Urinary bladder (tissue), 4 donors: ENCODE results near the gene TDRD12. TPM values are rescaled to one million over a fixed set of nuclear protein-coding genes. Genes with fewer than 3 reads are reported as not detected.
"Not testable (repeated sequence)": the region's sequence is repeated elsewhere in the genome, so short reads cannot be mapped to it uniquely, and the experiment has no call there.

Source experiments
- DNase-seq: peaks from one replicate; pipeline ENCODE4 v3.0.0-alpha.2; 2015; ENCODE audit errors: extremely low spot score
- H3K27ac ChIP-seq: one replicate; pipeline ENCODE4 v1.5.1; 2013; ENCODE audit warnings: low read depth, mild to moderate bottlenecking, moderate library complexity
- H3K36me3 ChIP-seq: one replicate; pipeline ENCODE4 v1.6.1; 2013; ENCODE audit warnings: mild to moderate bottlenecking, moderate library complexity; ENCODE audit not compliant: insufficient read depth
- H3K4me1 ChIP-seq: one replicate; pipeline ENCODE4 v1.6.1; 2013; ENCODE audit warnings: mild to moderate bottlenecking, moderate library complexity; ENCODE audit not compliant: insufficient read depth
- H3K4me3 ChIP-seq: one replicate; pipeline ENCODE4 v1.5.1; 2013; ENCODE audit warnings: low read depth, low read length
- WGBS: extraction: QIAGEN DNeasy Blood & Tissue Kit; methylation state at CpG from one replicate; pipeline ENCODE4 v1.1.7; 2013; 5-methylcytosine and 5-hydroxymethylcytosine counted together
- polyA plus RNA-seq: library from polyadenylated mRNA; stranded (reverse); fragments of 200-250 nt; gene quantifications from one replicate; pipeline ENCODE4 v1.2.3, GENCODE V29; 2013
- total RNA-seq: library from RNA; depleted of rRNA; stranded (reverse); fragments of >200 nt; gene quantifications from one replicate; pipeline ENCODE4 v1.2.3, GENCODE V29; 2014
- donor health status: healthy with polysubstance abuse.
- donor health status: healthy.

Gene TDRD12
- total and polyA plus RNA-seq, 2 donors, result 0.24 to 1.1 TPM

DNA sequence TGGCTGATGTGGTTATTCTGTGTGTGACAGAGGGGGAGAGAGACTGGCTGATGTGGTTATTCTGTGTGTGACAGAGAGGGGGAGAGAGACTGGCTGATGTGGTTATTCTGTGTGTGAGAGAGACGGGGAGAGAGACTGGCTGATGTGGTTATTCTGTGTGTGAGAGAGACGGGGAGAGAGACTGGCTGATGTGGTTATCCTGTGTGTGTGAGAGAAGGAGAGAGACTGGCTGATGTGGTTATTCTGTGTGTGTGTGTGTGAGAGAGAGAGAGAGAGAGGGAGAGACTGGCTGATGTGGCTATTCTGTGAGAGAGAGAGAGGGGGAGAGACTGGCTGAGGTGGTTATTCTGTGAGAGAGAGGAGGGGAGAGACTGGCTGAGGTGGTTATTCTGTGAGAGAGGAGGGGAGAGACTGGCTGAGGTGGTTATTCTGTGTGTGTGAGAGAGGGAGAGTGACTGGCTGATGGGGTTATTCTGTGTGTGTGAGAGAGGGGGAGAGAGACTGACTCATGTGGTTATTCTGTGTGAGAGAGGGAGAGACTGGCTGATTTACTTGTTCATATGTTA lies 27.1 kb downstream of the TDRD12 start:
- 12% methylated on average over 2 of the region's 2 CpGs for WGBS
- not testable (repeated sequence) for H3K27ac ChIP-seq, H3K36me3 ChIP-seq, H3K4me3 ChIP-seq, H3K4me1 ChIP-seq
- peak; percentile 0 for DNase-seq

DNA sequence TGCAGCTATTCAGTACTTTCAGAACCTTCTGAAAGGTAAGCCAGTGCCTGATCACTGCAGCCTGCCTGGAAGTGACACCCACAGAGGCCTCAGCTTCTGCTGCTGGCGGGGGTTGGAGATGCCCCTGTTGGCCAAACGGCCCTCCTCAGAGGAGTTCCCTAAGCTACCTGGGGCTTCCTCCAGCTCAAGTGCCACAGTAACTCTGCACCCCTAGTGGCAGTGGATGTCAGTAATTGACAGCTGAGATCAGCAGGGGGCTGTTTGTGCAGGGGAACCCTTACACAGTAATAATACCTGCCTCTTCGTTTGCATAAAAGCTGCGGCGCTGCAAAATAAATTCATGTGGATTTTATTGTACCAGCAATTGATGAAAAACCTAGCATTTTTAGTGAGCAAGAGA lies 28.9 kb downstream of the TDRD12 start:
- H3K27ac ChIP-seq, result no peak overlapping the region
- no peak for DNase-seq
- no peak overlapping the region for H3K4me3 ChIP-seq
- no peaks in the 10 kb centered on the region for H3K36me3 ChIP-seq
- H3K4me1 ChIP-seq, result no peaks in the 10 kb centered on the region
- WGBS, result 63% methylated on average over 5 of the region's 5 CpGs

DNA sequence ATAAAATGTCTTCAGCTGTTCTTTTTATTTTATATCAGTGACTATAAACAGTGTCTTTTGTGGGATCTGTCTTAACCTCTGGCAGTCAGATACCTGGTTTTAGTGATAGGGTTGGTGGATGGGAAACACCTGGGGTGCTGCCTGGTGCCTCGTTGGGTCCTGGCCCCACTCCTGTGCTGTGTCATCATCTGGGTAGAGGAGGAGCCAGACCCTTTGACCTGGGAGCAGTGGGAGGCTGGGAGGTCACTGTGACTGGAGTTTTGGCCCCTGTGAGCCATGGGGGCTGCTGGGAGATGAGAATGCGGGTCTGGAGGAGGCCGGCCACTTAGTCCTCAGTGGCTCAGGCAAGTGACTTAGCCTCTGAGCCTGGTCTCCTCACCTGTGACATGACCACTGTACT lies 29.4 kb downstream of the TDRD12 start:
- H3K4me3 ChIP-seq, result no peak overlapping the region
- H3K4me1 ChIP-seq, result no peaks in the 10 kb centered on the region
- WGBS, result 67% methylated on average over 3 of the region's 3 CpGs
- H3K27ac ChIP-seq, result no peak overlapping the region
- DNase-seq, result no peak
- H3K36me3 ChIP-seq, result no peaks in the 10 kb centered on the region

DNA sequence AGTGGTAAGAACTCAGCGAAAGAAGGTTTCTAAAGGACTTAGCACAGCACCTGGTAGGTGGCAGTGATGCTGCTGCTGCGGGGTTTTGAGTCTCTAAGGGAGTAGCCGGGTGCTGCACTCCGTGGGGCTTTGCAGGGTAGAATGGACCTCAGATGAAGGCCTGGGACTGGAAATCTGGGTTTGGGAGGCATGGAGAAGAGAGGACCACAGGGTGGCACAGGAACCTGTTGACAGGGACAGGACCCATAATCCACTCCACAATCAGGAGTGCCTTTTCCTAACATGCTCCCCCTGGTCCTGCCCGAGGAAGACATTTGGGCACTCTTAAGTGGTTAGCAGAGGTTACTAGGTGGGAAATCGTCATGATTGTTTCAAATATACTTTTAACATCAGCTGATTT lies 29.8 kb downstream of the TDRD12 start:
- WGBS, result 79% methylated on average over 6 of the region's 6 CpGs
- DNase-seq, result no peak
- Histone ChIP-seq H3K4me1 (no peaks in the 10 kb centered on the region), H3K36me3 (no peaks in the 10 kb centered on the region), H3K27ac (no peak overlapping the region), H3K4me3 (no peak overlapping the region)

DNA sequence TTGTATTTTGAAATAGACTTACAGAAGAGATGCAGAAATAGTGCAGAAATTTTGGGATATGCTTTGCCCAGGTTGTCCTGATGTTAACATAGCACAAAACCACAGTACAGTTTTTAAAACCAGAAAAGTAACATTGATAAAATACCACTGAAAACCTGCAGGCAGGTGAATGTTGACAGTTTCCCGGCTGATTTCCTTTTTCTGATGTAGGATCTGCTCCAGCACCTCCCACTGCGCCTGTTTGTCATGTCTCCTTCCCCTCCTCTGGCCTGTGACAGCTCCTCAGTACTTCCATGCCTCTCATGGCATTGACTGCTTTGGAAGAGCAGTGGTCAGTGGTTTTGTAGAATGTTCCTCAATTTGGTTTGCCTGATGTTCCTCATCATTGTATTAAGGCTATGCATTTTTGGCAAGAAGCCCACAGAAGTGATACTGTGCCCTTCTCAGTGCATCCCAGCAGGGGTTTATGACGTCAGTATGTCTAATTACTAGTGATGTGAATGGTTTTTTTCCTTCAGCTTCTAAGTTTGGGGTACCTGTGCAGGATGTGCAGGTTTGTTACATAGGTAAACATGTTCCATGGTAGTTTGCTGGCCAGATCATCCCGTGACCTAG lies 31.0 kb downstream of the TDRD12 start:
- Histone ChIP-seq H3K4me3 (no peak overlapping the region), H3K36me3 (no peaks in the 10 kb centered on the region), H3K27ac (no peak overlapping the region), H3K4me1 (no peaks in the 10 kb centered on the region)
- 53% methylated on average over 4 of the region's 4 CpGs for WGBS
- DNase-seq, result no peak

DNA sequence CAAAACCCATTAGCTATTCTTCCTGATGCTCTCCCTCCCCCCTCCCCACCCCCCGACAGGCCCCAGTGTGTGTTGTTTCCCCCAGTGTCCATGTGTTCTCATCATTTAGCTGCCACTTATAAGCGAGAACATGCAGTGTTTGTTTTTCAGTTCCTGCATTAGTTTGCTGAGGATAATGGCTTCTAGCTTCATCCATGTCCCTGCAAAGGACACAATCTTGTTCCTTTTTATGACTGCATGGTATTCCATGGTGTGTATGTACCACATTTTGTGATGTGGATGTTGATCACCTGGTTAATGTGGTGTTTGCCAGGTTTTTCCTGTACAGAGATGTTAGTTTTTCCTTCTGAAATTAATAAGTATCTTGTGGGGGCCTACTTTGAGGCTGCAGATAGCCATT lies 31.5 kb downstream of the TDRD12 start:
- H3K36me3 ChIP-seq, result no peaks in the 10 kb centered on the region
- 77% methylated on average over 2 of the region's 2 CpGs for WGBS
- no peaks in the 10 kb centered on the region for H3K4me1 ChIP-seq
- no peak overlapping the region for H3K27ac ChIP-seq
- DNase-seq, result no peak
- no peak overlapping the region for H3K4me3 ChIP-seq

DNA sequence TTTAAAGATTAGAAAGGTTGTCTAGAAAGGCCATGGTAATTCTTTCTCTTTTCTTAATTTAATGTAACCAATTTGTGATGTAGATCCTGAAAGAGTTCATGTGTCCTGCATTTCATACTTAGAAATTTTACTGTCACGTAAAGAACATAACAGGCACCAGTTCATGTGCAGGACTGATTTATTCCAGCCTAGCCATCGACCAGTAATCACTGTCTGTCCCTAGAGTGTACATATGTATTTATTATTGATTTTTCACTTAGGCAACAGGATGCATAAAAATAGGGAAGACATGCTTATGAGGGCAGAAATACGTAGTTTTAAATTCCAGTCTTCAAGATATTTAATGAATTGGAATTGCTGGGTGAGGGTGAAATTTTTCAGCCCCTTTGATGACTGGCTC lies 37.6 kb downstream of the TDRD12 start:
- no peaks in the 10 kb centered on the region for H3K36me3 ChIP-seq
- WGBS, result 71% methylated on average over 3 of the region's 3 CpGs
- no peak overlapping the region for H3K4me3 ChIP-seq
- no peaks in the 10 kb centered on the region for H3K4me1 ChIP-seq
- no peak overlapping the region for H3K27ac ChIP-seq
- DNase-seq, result no peak

DNA sequence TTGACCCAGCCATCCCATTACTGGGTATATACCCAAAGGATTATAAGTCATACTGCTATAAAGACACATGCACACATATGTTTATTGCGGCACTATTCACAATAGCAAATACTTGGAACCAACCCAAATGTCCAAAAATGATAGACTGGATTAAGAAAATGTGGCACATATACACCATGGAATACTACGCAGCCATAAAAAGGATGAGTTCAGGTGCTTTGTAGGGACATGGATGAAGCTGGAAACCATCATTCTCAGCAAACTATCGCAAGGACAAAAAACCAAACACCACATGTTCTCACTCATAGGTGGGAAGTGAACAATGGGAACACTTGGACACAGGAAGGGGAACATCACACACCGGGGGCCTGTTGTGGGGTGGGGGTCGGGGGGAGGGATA lies 45.8 kb downstream of the TDRD12 start:
- H3K4me3 ChIP-seq, H3K27ac ChIP-seq, H3K36me3 ChIP-seq, H3K4me1 ChIP-seq, DNase-seq: not testable (repeated sequence)
- 89% methylated on average over 5 of the region's 5 CpGs for WGBS

DNA sequence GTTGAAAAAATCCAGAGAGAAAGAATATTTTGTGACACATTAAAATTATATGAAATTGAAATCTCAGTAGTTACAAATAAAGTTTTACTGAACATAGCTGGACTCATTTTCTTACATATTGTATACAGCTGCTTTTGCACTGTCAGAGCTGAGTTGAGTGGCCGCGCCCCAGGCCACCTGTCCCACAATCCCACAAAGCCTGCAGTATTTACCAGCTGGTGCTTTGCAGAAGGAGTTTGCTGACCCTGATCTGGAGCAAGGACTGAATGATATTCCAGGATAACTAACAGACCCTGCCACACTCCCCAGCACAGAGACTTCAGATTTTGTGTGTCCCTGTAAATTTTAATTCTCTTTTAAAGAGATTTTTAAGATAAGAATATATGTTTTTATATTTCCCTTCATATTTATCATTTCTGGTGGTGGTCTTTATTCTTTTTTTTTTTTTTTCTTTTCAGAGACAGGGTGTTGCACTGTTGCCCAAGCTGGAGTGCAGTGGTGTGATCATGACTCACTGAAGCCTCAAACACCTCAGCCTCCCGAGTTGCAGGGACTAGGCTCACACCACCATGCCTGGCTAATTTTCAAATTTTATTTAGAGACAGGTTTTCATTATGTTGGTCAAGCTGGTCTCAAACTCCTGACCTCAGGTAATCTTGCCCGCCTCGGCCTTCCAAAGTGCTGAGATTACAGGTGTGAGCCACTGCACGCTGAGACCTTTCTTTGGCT lies 48.5 kb downstream of the TDRD12 start:
- no peak overlapping the region for H3K27ac ChIP-seq
- no peak for DNase-seq

DNA sequence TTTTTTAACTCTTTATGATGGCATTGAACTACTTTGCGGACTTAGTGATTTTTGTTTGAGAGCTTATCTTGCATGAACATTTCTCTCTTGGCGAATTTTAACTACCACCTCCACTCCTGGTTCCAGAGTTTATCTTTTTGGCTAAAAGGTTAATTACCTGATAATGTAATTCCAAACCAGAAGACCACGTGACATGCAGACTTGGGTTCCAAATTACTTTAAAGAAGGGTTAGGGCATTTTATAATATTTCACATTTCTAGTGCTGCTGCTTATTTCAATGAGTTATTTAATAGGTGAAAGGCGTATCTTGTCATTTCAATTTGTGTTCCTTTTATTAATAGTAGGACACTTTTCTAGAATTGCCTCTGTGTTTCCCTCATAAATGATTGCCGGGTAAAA lies 52.0 kb downstream of the TDRD12 start:
- Histone ChIP-seq H3K4me3 (no peak overlapping the region), H3K36me3 (no peaks in the 10 kb centered on the region), H3K4me1 (no peaks in the 10 kb centered on the region), H3K27ac (no peak overlapping the region)
- no peak for DNase-seq
- WGBS, result 67% methylated on average over 5 of the region's 5 CpGs

More for the DNA sequence above, 48.5 kb downstream of the TDRD12 start:
- Histone ChIP-seq H3K36me3 (no peaks in the 10 kb centered on the region), H3K4me1 (no peaks in the 10 kb centered on the region), H3K4me3 (no peak overlapping the region)
- 86% methylated on average over 6 of the region's 6 CpGs for WGBS

DNA sequence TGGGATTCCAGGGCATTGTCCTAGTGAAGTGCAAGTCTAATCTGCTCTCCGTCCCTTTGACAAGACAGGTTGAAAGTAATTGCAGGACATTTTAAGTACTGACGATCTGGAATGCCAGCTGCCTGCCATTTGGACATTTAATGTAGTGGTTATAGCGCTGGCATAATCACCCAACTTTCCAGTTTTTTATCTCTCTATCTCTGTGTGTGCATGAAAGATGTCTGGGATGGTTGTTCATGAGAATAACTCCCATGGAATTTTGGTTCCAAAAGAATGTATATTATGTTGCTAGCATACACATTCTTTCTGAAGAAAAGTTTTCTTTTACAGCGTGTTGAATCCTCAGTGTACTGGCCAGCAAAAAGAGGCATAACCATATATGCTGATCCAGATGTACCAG lies 53.6 kb downstream of the TDRD12 start:
- DNase-seq, result no peak
- no peaks in the 10 kb centered on the region for H3K4me1 ChIP-seq
- H3K4me3 ChIP-seq, result no peak overlapping the region
- 59% methylated on average over 4 of the region's 4 CpGs for WGBS
- H3K27ac ChIP-seq, result no peak overlapping the region
- H3K36me3 ChIP-seq, result no peaks in the 10 kb centered on the region

DNA sequence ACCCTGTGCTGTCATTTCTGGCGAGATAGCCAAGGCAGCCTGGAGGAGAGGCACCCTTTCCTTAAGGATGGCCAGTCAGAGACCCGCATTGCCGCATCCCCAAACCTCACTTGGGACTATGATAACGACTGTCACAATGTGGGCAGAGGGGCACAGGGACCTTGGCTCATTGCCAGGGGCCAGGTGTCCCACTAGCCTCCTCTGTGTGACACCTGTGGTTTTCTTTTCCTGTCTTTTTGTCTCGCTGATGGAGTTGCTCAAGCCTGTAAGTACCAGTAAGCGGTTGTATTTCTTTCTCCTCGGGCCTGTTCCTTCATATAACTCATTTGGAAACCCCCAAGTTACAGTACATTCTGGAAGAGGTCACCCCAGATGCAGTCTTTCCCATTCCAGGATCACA lies 59.5 kb downstream of the TDRD12 start:
- Histone ChIP-seq H3K4me1 (no peaks in the 10 kb centered on the region), H3K36me3 (no peaks in the 10 kb centered on the region), H3K4me3 (no peak overlapping the region), H3K27ac (no peak overlapping the region)
- no peak for DNase-seq
- 75% methylated on average over 7 of the region's 7 CpGs for WGBS

DNA sequence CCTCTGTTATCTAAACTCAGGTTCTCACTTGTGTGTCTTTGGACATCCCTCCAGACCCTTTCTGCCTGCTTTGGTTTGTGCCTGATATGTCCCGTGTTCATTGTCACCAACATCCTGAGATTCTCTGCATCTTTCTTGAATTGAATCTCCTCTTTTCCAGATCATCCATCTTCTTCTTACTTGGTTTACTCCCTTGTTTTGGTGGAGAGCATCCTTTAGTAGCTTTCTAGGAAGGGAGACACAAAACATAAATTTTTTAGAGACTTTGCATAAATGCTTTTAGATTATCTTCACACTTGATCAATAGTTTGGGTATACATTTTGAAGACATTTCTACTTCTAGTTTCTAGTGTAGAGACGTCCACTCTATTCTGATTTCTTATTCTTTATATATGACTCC lies 61.7 kb downstream of the TDRD12 start:
- DNase-seq, result no peak
- no peaks in the 10 kb centered on the region for H3K4me1 ChIP-seq
- no peak overlapping the region for H3K27ac ChIP-seq
- 95% methylated on average over 2 of the region's 2 CpGs for WGBS
- no peak overlapping the region for H3K4me3 ChIP-seq
- no peaks in the 10 kb centered on the region for H3K36me3 ChIP-seq

DNA sequence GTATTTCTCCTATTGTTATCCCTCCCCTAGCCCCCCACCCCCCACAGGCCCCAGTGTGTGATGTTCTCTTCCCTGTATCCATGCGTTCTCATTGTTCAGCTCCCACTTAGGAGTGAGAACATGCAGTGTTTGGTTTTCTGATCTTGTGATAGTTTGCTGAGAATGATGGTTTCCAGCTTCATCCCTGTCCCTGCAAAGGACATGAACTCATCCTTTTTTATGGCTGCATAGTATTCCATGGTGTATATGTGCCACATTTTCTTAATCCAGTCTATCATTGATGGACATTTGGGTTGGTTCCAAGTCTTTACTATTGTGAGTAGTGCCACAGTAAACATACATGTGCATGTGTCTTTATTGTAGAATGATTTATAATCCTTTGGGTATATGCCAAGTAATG lies 62.5 kb downstream of the TDRD12 start:
- not testable (repeated sequence) for H3K27ac ChIP-seq, DNase-seq, H3K4me3 ChIP-seq, H3K36me3 ChIP-seq, H3K4me1 ChIP-seq
- WGBS, result 100% methylated on average over 1 of the region's 1 CpG
